Measurements from ENCODE around the gene LRRC7. TPM values are rescaled to one million over a fixed set of nuclear protein-coding genes. Genes with fewer than 3 reads are reported as not detected.

LRRC7 gene
- polyA plus RNA-seq, 1 of the 3 experiments (the other 2 are of a cell fraction): 0.02 TPM

- Histone ChIP-seq H3K27ac (ENCODE audit: low read depth in 2 of 2, low read length in 1 of 2) (no peak overlapping the region), H2AFZ (ENCODE audit: low read depth) (no peak overlapping the region), H3F3A (replicated peaks; ENCODE audit: insufficient read depth) (no peaks in the 10 kb centered on the region), H3K36me3 (replicated peaks in 1 of 2; ENCODE audit: control insufficient read depth in 1 of 2, insufficient read depth in 2 of 2, low read length in 1 of 2) (no peaks in the 10 kb centered on the region), H4K20me1 (ENCODE audit: insufficient read depth) (no peaks in the 10 kb centered on the region), H3K4me1 (ENCODE audit: control insufficient read depth in 1 of 2, insufficient read depth in 2 of 2, low read depth in 1 of 2, low read length in 1 of 2) (no peaks in the 10 kb centered on the region), H3K9ac (no peak overlapping the region), H3K79me2 (ENCODE audit: insufficient read depth) (no peaks in the 10 kb centered on the region), H3K4me3 (ENCODE audit: low read depth in 2 of 2, low read length in 1 of 2) (no peak overlapping the region), H3K4me2 (no peak overlapping the region), H3K27me3 (ENCODE audit: insufficient read depth) (no peaks in the 10 kb centered on the region), H3K9me3 (no peaks in the 10 kb centered on the region), H3K9me2 (no peaks in the 10 kb centered on the region)
- TF ChIP-seq TAF1 (IDR thresholded peaks at IDR 0.05; ENCODE audit: borderline replicate concordance, low read depth, low read length) (no peak), GABPA (IDR thresholded peaks at IDR 0.05; ENCODE audit: low read depth) (no peak), POLR2AphosphoS5 (IDR thresholded peaks at IDR 0.05; ENCODE audit: low read depth, low read length) (no peak), EP300 (IDR thresholded peaks at IDR 0.05; ENCODE audit: borderline replicate concordance in 1 of 2, low read depth in 1 of 2, low read length in 1 of 2) (no peak), GATA2 (CRISPR knock-in tag; IDR thresholded peaks at IDR 0.05) (no peak), RCOR1 (IDR thresholded peaks at IDR 0.05; ENCODE audit: low read length) (no peak), FOSL2 (IDR thresholded peaks at IDR 0.05; ENCODE audit: borderline replicate concordance, low read depth) (no peak), USF2 (IDR thresholded peaks at IDR 0.05; ENCODE audit: borderline replicate concordance, low read depth, low read length) (no peak), SIN3A (IDR thresholded peaks at IDR 0.05; ENCODE audit: borderline replicate concordance, low read depth, low read length) (no peak), REST (IDR thresholded peaks at IDR 0.05; ENCODE audit: low read depth, low read length) (no peak), CHD2 (IDR thresholded peaks at IDR 0.05; ENCODE audit: low read length, partially characterized antibody) (no peak), FOXM1 (IDR thresholded peaks at IDR 0.05; ENCODE audit: low read depth) (no peak), TEAD4 (IDR thresholded peaks at IDR 0.05; ENCODE audit: borderline replicate concordance, insufficient read depth) (no peak), PBX3 (IDR thresholded peaks at IDR 0.05) (no peak), SMC3 (IDR thresholded peaks at IDR 0.05; ENCODE audit: low read depth, low read length) (no peak), RFX5 (IDR thresholded peaks at IDR 0.05; ENCODE audit: low read length) (no peak)
- 55% methylated on average over 2 of the region's 2 CpGs for WGBS (ENCODE audit: low lambda C conversion rate)
- POLR2A ChIA-PET: no interaction called here
- CTCF ChIA-PET: no interaction called here
- DNase-seq: no peak
These were observed 533.5 kb downstream of the LRRC7 start for GRCh38 chr1:70101231-70101630.

All from SK-N-SH (cell line).